Osteocyte (in vitro differentiated cells): ENCODE data around the gene SMIM33. TPM values are rescaled to one million over a fixed set of nuclear protein-coding genes. Genes with fewer than 3 reads are reported as not detected.
"Not testable (repeated sequence)": the region's sequence is repeated elsewhere in the genome, so short reads cannot be mapped to it uniquely, and the experiment has no call there.

Experiments used
- DNase-seq: peaks from one replicate; pipeline ENCODE4 v3.0.0; 2021; ENCODE audit warnings: mixed read lengths; ENCODE audit not compliant: unreplicated experiment; ENCODE audit errors: extremely low spot score
- H3K27ac Mint-ChIP-seq: one replicate; pipeline ENCODE4 v1.8.0; 2021; ENCODE audit warnings: mild to moderate bottlenecking, mixed read lengths; ENCODE audit not compliant: unreplicated experiment
- H3K27me3 Mint-ChIP-seq: one replicate; pipeline ENCODE4 v1.8.0; 2021; ENCODE audit warnings: mixed read lengths; ENCODE audit not compliant: unreplicated experiment
- H3K36me3 Mint-ChIP-seq: one replicate; pipeline ENCODE4 v1.8.0; 2021; ENCODE audit warnings: mixed read lengths; ENCODE audit not compliant: unreplicated experiment
- H3K4me1 Mint-ChIP-seq: one replicate; pipeline ENCODE4 v1.8.0; 2021; ENCODE audit warnings: mixed read lengths; ENCODE audit not compliant: unreplicated experiment
- H3K4me3 Mint-ChIP-seq: one replicate; pipeline ENCODE4 v1.8.0; 2021; ENCODE audit warnings: mild to moderate bottlenecking, moderate library complexity, mixed read lengths; ENCODE audit not compliant: unreplicated experiment
- H3K9me3 Mint-ChIP-seq: one replicate; pipeline ENCODE4 v1.8.0; 2021; ENCODE audit warnings: mixed read lengths; ENCODE audit not compliant: unreplicated experiment
- CTCF ChIP-seq: fragments of 200-600 bp; sonication (generic); IDR thresholded peaks from 2 replicates; pipeline ENCODE4 v1.5.0; 2021; ENCODE audit warnings: antibody characterized with exemption, mild to moderate bottlenecking, moderate library complexity
- total RNA-seq: library from RNA; stranded (reverse); gene quantifications from 2 replicates; pipeline ENCODE4 v1.2.1, GENCODE V29; 2021

SMIM33 gene
- total RNA-seq, 1 donor from 2014 or later = not detected

GRCh38 chr5:139481122-139481533 is 10.3 kb downstream of the SMIM33 start:
- Mint-ChIP-seq H3K4me1 (peaks cover 27% of the 10 kb centered on the region), H3K27me3 (no peaks in the 10 kb centered on the region), H3K4me3 (peak overlapping the region; percentile 70), H3K36me3 (peaks cover 8% of the 10 kb centered on the region), H3K27ac (peak overlapping the region; percentile 60), H3K9me3 (no peaks in the 10 kb centered on the region)
- TF ChIP-seq CTCF = no peak
- DNase-seq = no peak

GRCh38 chr5:139481580-139482049 is 10.8 kb downstream of the SMIM33 start:
- Mint-ChIP-seq H3K36me3 (peaks cover 8% of the 10 kb centered on the region), H3K4me3 (peak overlapping the region; percentile 70), H3K27ac (peak overlapping the region; percentile 98), H3K27me3 (no peaks in the 10 kb centered on the region), H3K4me1 (peaks cover 27% of the 10 kb centered on the region), H3K9me3 (no peaks in the 10 kb centered on the region)
- no peak for DNase-seq
- TF ChIP-seq CTCF = peak; percentile 17

- Mint-ChIP-seq H3K4me3 (peak within 1 kb of the TSS; percentile 70), H3K27ac (peak within 1 kb of the TSS; percentile 98), H3K9me3 (no peaks in the 10 kb centered on the region), H3K27me3 (no peaks in the 10 kb centered on the region), H3K4me1 (peaks cover 27% of the 10 kb centered on the region), H3K36me3 (peaks cover 8% of the 10 kb centered on the region)
- DNase-seq = peak; percentile 92
- TF ChIP-seq CTCF = no peak
Observed at GRCh38 chr5:139482050-139482889, 11.5 kb downstream of the SMIM33 start, which contains the start of gene STING1. STING1 (minus strand) TSS chr5:139482758; CDS start chr5:139481704, 1,054 bp downstream.

GRCh38 chr5:139482890-139483208 is 12.0 kb downstream of the SMIM33 start:
- H3K27ac Mint-ChIP-seq = peak overlapping the region; percentile 98

GRCh38 chr5:139486201-139486600 is 15.4 kb downstream of the SMIM33 start:
- H3K27me3 Mint-ChIP-seq = no peaks in the 10 kb centered on the region
- TF ChIP-seq CTCF = no peak
- H3K4me1 Mint-ChIP-seq = peaks cover 20% of the 10 kb centered on the region
- DNase-seq = no peak
- H3K4me3 Mint-ChIP-seq = no peak overlapping the region
- H3K27ac Mint-ChIP-seq = no peak overlapping the region
- no peaks in the 10 kb centered on the region for H3K9me3 Mint-ChIP-seq
- H3K36me3 Mint-ChIP-seq = no peaks in the 10 kb centered on the region

More at GRCh38 chr5:139482890-139483208, 12.0 kb downstream of the SMIM33 start:
- not testable (repeated sequence) for DNase-seq, H3K36me3 Mint-ChIP-seq, H3K27me3 Mint-ChIP-seq, H3K9me3 Mint-ChIP-seq
- Mint-ChIP-seq H3K4me1 (peaks cover 27% of the 10 kb centered on the region), H3K4me3 (peak overlapping the region; percentile 70)
